ENCODE results near the gene CD1C. TPM values are rescaled to one million over a fixed set of nuclear protein-coding genes. Genes with fewer than 3 reads are reported as not detected.

CD1C gene
- total RNA-seq, 1 donor from 2014 or later, result not detected

DNA sequence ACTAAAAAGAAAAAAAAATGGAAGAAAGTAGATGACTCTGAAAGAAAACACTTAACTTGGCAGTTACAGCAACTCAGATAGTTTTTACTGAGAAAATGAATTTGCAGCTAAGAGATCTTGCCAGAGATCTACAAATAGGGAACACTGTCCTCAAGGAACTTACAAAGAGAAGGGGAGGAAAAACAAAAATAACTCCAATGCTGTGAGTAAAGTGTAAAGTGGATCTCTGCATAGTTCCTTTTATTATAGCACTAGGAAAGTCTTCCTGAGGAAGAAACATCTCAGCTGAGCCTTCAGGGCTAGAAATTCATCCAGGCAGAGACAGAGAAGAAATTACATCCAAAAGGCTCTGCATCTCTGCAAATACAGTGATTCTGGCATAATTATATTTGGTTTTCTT, 37.8 kb downstream of the CD1C start:
- H3K27ac Mint-ChIP-seq (ENCODE audit: unreplicated experiment), result no peak overlapping the region
- no peaks in the 10 kb centered on the region for H3K4me1 Mint-ChIP-seq
- H3K9me3 Mint-ChIP-seq, result no peaks in the 10 kb centered on the region
- no peak for DNase-seq (ENCODE audit: low read depth, low spot score)
- H3K36me3 Mint-ChIP-seq (ENCODE audit: low read depth), result no peaks in the 10 kb centered on the region
- TF ChIP-seq, protein P1, sequence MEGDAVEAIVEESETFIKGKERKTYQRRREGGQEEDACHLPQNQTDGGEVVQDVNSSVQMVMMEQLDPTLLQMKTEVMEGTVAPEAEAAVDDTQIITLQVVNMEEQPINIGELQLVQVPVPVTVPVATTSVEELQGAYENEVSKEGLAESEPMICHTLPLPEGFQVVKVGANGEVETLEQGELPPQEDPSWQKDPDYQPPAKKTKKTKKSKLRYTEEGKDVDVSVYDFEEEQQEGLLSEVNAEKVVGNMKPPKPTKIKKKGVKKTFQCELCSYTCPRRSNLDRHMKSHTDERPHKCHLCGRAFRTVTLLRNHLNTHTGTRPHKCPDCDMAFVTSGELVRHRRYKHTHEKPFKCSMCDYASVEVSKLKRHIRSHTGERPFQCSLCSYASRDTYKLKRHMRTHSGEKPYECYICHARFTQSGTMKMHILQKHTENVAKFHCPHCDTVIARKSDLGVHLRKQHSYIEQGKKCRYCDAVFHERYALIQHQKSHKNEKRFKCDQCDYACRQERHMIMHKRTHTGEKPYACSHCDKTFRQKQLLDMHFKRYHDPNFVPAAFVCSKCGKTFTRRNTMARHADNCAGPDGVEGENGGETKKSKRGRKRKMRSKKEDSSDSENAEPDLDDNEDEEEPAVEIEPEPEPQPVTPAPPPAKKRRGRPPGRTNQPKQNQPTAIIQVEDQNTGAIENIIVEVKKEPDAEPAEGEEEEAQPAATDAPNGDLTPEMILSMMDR (conservative IDR thresholded peaks at IDR 0.05), result no peak
- H3K27me3 Mint-ChIP-seq (ENCODE audit: low read depth), result peaks cover 2% of the 10 kb centered on the region
- H3K4me3 Mint-ChIP-seq, result no peak overlapping the region

DNA sequence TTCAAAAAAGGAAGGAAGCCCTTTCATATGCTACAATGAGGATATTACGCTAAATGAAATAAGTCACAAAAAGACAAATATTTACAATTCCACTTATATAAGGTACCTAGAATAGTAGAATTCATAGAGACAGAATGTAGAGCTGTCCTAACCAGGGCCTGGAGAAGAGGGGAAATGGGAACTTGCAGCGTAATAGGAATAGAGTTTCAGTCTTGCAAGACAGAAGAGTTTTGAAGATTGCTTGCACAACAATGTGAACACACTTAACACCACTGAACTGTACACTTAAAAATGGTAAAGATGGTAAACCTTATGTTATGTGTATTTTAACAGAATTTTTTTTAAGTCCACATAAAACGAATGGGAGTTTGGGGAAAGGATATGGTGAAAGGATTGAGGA, 38.7 kb downstream of the CD1C start:
- Mint-ChIP-seq H3K27me3 (ENCODE audit: low read depth) (peaks cover 4% of the 10 kb centered on the region), H3K36me3 (ENCODE audit: low read depth) (no peaks in the 10 kb centered on the region), H3K4me3 (no peak overlapping the region), H3K4me1 (no peaks in the 10 kb centered on the region), H3K9me3 (no peaks in the 10 kb centered on the region), H3K27ac (ENCODE audit: unreplicated experiment) (no peak overlapping the region)
- no peak for DNase-seq (ENCODE audit: low read depth, low spot score)
- TF ChIP-seq, protein P1 (conservative IDR thresholded peaks at IDR 0.05), result no peak

DNA sequence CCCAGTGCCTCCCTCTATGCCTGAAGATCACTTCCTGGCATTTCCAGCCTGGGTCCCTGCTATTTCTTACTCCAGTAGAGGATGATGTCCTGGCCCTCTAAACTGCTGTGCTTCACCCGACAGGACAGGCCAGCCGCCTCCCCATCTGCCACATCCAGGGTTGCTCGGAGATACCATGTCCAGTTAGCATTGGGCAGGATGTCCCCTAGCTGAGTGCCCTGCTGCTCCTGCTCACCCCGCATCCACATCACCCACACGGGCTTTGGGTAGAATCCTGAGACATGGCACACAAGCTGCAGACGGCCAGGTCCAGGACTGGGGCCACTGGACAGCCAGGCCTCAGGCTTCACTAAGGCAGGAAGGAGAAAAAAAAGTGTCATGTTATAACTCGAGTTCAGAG, 39.6 kb downstream of the CD1C start:
- Mint-ChIP-seq H3K27ac (ENCODE audit: unreplicated experiment) (no peak overlapping the region), H3K4me1 (no peaks in the 10 kb centered on the region), H3K36me3 (ENCODE audit: low read depth) (no peaks in the 10 kb centered on the region), H3K4me3 (no peak overlapping the region), H3K27me3 (ENCODE audit: low read depth) (peaks cover 4% of the 10 kb centered on the region), H3K9me3 (no peaks in the 10 kb centered on the region)
- TF ChIP-seq, protein P1 (conservative IDR thresholded peaks at IDR 0.05), result no peak
- no peak for DNase-seq (ENCODE audit: low read depth, low spot score)

DNA sequence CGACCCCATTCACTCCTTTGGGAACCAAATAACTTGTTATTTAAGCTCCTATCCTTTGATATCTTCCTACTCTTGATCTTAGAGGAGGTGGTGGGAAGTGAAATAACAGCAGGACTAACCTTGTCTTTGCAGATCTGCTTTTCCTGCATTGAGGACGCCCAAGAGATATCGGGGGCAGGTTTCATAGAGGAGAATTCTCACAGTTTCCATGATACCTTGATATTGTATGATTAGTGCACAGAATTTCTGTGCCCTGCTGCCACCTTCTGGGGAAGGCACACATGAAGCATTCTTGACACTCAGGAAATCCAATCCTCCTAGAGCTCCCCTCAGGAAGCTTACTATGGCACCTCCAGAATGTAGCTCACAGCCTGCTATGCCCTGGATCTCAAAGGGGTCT, 40.0 kb downstream of the CD1C start:
- TF ChIP-seq, protein P1 (conservative IDR thresholded peaks at IDR 0.05), result no peak
- Mint-ChIP-seq H3K27ac (ENCODE audit: unreplicated experiment) (no peak overlapping the region), H3K9me3 (no peaks in the 10 kb centered on the region), H3K4me3 (no peak overlapping the region), H3K4me1 (no peaks in the 10 kb centered on the region), H3K36me3 (ENCODE audit: low read depth) (no peaks in the 10 kb centered on the region), H3K27me3 (ENCODE audit: low read depth) (peaks cover 4% of the 10 kb centered on the region)
- no peak for DNase-seq (ENCODE audit: low read depth, low spot score)

DNA sequence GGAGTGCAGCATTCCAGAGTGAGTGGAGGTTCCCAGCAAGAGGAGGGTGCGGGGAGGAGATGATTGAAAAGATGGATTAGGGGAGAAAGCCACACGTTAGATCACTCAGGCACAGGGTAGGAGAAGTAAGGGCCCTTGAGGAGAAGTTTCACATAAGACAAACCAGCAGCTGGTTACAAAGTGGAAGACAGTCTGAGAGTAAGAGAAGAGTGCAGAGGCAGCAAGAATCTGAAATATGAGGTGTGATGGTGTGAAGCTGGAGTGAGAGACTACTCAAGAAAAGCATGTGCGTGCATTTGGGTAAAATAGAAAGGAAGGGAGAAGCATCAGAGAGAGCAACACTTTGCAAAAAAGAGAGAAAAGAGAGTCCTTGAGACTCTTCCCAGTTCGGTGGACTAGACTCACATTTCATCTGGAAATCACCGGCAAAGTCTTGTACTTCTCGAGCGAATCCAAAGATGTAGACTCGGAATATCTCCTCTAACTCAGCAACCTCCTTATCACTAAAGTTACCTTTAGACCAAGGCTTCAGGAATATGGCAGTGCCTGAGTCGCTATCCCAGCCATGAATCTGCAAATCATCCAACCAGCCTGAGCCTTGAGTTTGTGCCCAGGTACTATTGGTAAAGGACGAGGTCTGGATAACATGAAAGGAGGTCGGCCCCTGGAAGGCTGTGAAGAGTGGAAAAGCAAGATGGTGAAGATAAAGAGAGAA, 40.8 kb downstream of the CD1C start:
- Mint-ChIP-seq H3K27ac (ENCODE audit: unreplicated experiment) (no peak overlapping the region), H3K9me3 (no peaks in the 10 kb centered on the region), H3K4me1 (no peaks in the 10 kb centered on the region), H3K4me3 (no peak overlapping the region), H3K27me3 (ENCODE audit: low read depth) (peaks cover 4% of the 10 kb centered on the region), H3K36me3 (ENCODE audit: low read depth) (no peaks in the 10 kb centered on the region)
- TF ChIP-seq, protein P1 (conservative IDR thresholded peaks at IDR 0.05), result no peak
- DNase-seq (ENCODE audit: low read depth, low spot score), result no peak
